MM.1S (cell line): ENCODE results near the gene ZDHHC11B.

Experiments
- DNase-seq: peaks from one replicate; pipeline ENCODE4 v3.0.0-alpha.2; 2015
- H2AFZ ChIP-seq: fragments of 300-600 bp; sonication (generic); 2 replicates; pipeline ENCODE4 v1.6.0; 2016; ENCODE audit warnings: antibody characterized with exemption, low read length
- H3F3A ChIP-seq: fragments of 300-600 bp; sonication (generic); 2 replicates; pipeline ENCODE4 v1.6.1; 2016; ENCODE audit warnings: mild to moderate bottlenecking, antibody characterized with exemption, low read length, moderate library complexity, mixed read lengths; ENCODE audit not compliant: insufficient read depth
- H3K27ac ChIP-seq: fragments of 300-600 bp; sonication (generic); 2 replicates; pipeline ENCODE4 v1.5.1; 2016; ENCODE audit warnings: mild to moderate bottlenecking, low read length
- H3K27me3 ChIP-seq: fragments of 300-600 bp; sonication (generic); replicated peaks from 2 replicates; pipeline ENCODE4 v1.6.0; 2016; ENCODE audit warnings: low read length; ENCODE audit not compliant: insufficient read depth
- H3K36me3 ChIP-seq: fragments of 300-600 bp; sonication (generic); replicated peaks from 2 replicates; pipeline ENCODE4 v1.6.1; 2016; ENCODE audit warnings: mild to moderate bottlenecking, low read length, mixed read lengths; ENCODE audit not compliant: insufficient read depth
- H3K4me1 ChIP-seq: fragments of 300-600 bp; sonication (generic); 2 replicates; pipeline ENCODE4 v1.6.1; 2016; ENCODE audit warnings: low read length, mixed read lengths
- H3K4me2 ChIP-seq: fragments of 300-600 bp; sonication (generic); 2 replicates; pipeline ENCODE4 v1.6.0; 2016; ENCODE audit warnings: low read depth, low read length
- H3K4me3 ChIP-seq: fragments of 300-600 bp; sonication (generic); 2 replicates; pipeline ENCODE4 v1.5.1; 2016; ENCODE audit warnings: low read length, mixed read lengths
- H3K79me2 ChIP-seq: fragments of 300-600 bp; sonication (generic); 2 replicates; pipeline ENCODE4 v1.6.1; 2016; ENCODE audit warnings: mixed run types, low read length, mixed read lengths
- H3K9ac ChIP-seq: fragments of 300-600 bp; sonication (generic); 2 replicates; pipeline ENCODE4 v1.6.1; 2016; ENCODE audit warnings: low read length, mixed read lengths
- H3K9me2 ChIP-seq: fragments of 300-600 bp; sonication (generic); replicated peaks from 2 replicates; pipeline ENCODE4 v1.6.1; 2016; ENCODE audit warnings: mild to moderate bottlenecking, low read length, mixed read lengths; ENCODE audit not compliant: insufficient read depth
- H3K9me3 ChIP-seq: fragments of 300-600 bp; sonication (generic); replicated peaks from 2 replicates; pipeline ENCODE4 v1.6.1; 2016; ENCODE audit warnings: mild to moderate bottlenecking, low read length, mixed read lengths; ENCODE audit not compliant: insufficient read depth
- H4K20me1 ChIP-seq: fragments of 300-600 bp; sonication (generic); 2 replicates; pipeline ENCODE4 v1.6.1; 2016; ENCODE audit warnings: mild to moderate bottlenecking, low read length, moderate library complexity, mixed read lengths; ENCODE audit not compliant: insufficient read depth
- CTCF ChIP-seq: fragments of 300-600 bp; sonication (generic); IDR thresholded peaks from 2 replicates; pipeline ENCODE4 v1.5.1; 2016; ENCODE audit warnings: antibody characterized with exemption, low read length, mixed read lengths
- EZH2 ChIP-seq: fragments of 300-600 bp; sonication (generic); optimal IDR thresholded peaks from 2 replicates; pipeline ENCODE3; 2017; ENCODE audit warnings: low read depth, mild to moderate bottlenecking, antibody characterized with exemption, low read length, mixed read lengths
- EZH2phosphoT487 ChIP-seq: fragments of 300-600 bp; sonication (generic); IDR thresholded peaks from 2 replicates; pipeline ENCODE4 v1.6.1; 2018; ENCODE audit warnings: antibody characterized with exemption, low read length

ZDHHC11B gene

GRCh38 chr5:668283-668995, 116.1 kb downstream of the ZDHHC11B start:
- Histone ChIP-seq H3F3A (no peaks in the 10 kb centered on the region), H3K4me3 (no peak overlapping the region), H2AFZ (no peak overlapping the region), H3K27me3 (no peaks in the 10 kb centered on the region), H3K27ac (no peak overlapping the region), H3K9me2 (no peaks in the 10 kb centered on the region), H4K20me1 (no peaks in the 10 kb centered on the region), H3K4me1 (no peaks in the 10 kb centered on the region), H3K79me2 (no peaks in the 10 kb centered on the region), H3K9ac (no peak overlapping the region), H3K9me3 (no peaks in the 10 kb centered on the region), H3K36me3 (no peaks in the 10 kb centered on the region), H3K4me2 (no peak overlapping the region)
- no peak for DNase-seq
- TF ChIP-seq EZH2: no peak
- no peak for TF ChIP-seq CTCF
- no peak for TF ChIP-seq EZH2phosphoT487

GRCh38 chr5:666816-667498, 117.6 kb downstream of the ZDHHC11B start:
- no peak for TF ChIP-seq EZH2
- no peaks in the 10 kb centered on the region for H3K4me1 ChIP-seq
- H3K4me3 ChIP-seq: no peak overlapping the region
- H3K36me3 ChIP-seq: no peaks in the 10 kb centered on the region
- no peaks in the 10 kb centered on the region for H3F3A ChIP-seq
- no peaks in the 10 kb centered on the region for H3K79me2 ChIP-seq
- no peaks in the 10 kb centered on the region for H4K20me1 ChIP-seq
- H3K27me3 ChIP-seq: no peaks in the 10 kb centered on the region
- no peaks in the 10 kb centered on the region for H3K9me3 ChIP-seq
- no peak overlapping the region for H3K27ac ChIP-seq
- H3K4me2 ChIP-seq: no peak overlapping the region
- H3K9ac ChIP-seq: no peak overlapping the region
- no peak for DNase-seq
- no peaks in the 10 kb centered on the region for H3K9me2 ChIP-seq
- no peak overlapping the region for H2AFZ ChIP-seq

- H3K36me3 ChIP-seq: no peaks in the 10 kb centered on the region
- no peaks in the 10 kb centered on the region for H4K20me1 ChIP-seq
- no peak for DNase-seq
Measured at GRCh38 chr5:665956-666711, 118.4 kb downstream of the ZDHHC11B start.

More at GRCh38 chr5:665956-666711, 118.4 kb downstream of the ZDHHC11B start:
- Histone ChIP-seq H3K27me3 (no peaks in the 10 kb centered on the region), H3K4me3 (no peak overlapping the region), H3K79me2 (no peaks in the 10 kb centered on the region), H3F3A (no peaks in the 10 kb centered on the region), H3K27ac (no peak overlapping the region), H3K9ac (no peak overlapping the region), H3K4me1 (no peaks in the 10 kb centered on the region), H3K4me2 (no peak overlapping the region), H2AFZ (no peak overlapping the region), H3K9me2 (no peaks in the 10 kb centered on the region), H3K9me3 (no peaks in the 10 kb centered on the region)
- TF ChIP-seq EZH2: no peak
- TF ChIP-seq EZH2phosphoT487: no peak
- TF ChIP-seq CTCF: no peak
